Neuronal stem cell (in vitro differentiated cells): ENCODE measurements around the gene LAYN.

Source experiments
- DNase-seq: peaks from one replicate; pipeline ENCODE4 v3.0.0-alpha.2; 2013; ENCODE audit warnings: low spot score
- H2AFZ ChIP-seq: one replicate; pipeline ENCODE4 v1.6.1; 2013; ENCODE audit warnings: mild to moderate bottlenecking, low read length, inconsistent platforms
- H2AK5ac ChIP-seq: 2 replicates; pipeline ENCODE4 v1.6.1; 2013; ENCODE audit warnings: low read depth, mild to moderate bottlenecking, inconsistent platforms, low read length, moderate library complexity, mixed read lengths
- H2BK120ac ChIP-seq: 2 replicates; pipeline ENCODE4 v1.6.1; 2013; ENCODE audit warnings: low read depth, mild to moderate bottlenecking, inconsistent platforms, low read length, moderate library complexity, mixed read lengths
- H2BK12ac ChIP-seq: one replicate; pipeline ENCODE4 v1.6.1; 2013; ENCODE audit warnings: low read length, inconsistent platforms
- H2BK15ac ChIP-seq: 2 replicates; pipeline ENCODE4 v1.6.1; 2013; ENCODE audit warnings: mild to moderate bottlenecking, low read length, inconsistent platforms, mixed read lengths
- H2BK5ac ChIP-seq: one replicate; pipeline ENCODE4 v1.6.1; 2013; ENCODE audit warnings: inconsistent platforms, mild to moderate bottlenecking, low read length, moderate library complexity
- H3K14ac ChIP-seq: one replicate; pipeline ENCODE4 v1.6.1; 2013; ENCODE audit warnings: low read length, inconsistent platforms
- H3K18ac ChIP-seq: 2 replicates; pipeline ENCODE4 v1.6.1; 2013; ENCODE audit warnings: low read length, inconsistent platforms
- H3K23ac ChIP-seq: 2 replicates; pipeline ENCODE4 v1.6.1; 2013; ENCODE audit warnings: low read depth, mild to moderate bottlenecking, mixed read lengths, low read length, inconsistent platforms; ENCODE audit not compliant: poor library complexity
- H3K27ac ChIP-seq: replicated peaks from 3 replicates; pipeline ENCODE4 v1.5.1; 2013; ENCODE audit warnings: low read length, inconsistent platforms
- H3K27me3 ChIP-seq, 3 experiments: 2 replicates each; pipeline ENCODE4 v1.6.1; 2013; ENCODE audit warnings: low read length in 3 of 3, mild to moderate bottlenecking in 2 of 3, inconsistent platforms in 1 of 3, low read depth in 1 of 3, mixed read lengths in 1 of 3, moderate library complexity in 1 of 3; ENCODE audit not compliant: control insufficient read depth in 3 of 3, insufficient read depth in 3 of 3
- H3K36me3 ChIP-seq, 2 donors: replicated peaks in 1 of 2; 2 replicates each; pipeline ENCODE4 v1.6.1; 2013; ENCODE audit warnings: low read length in 2 of 2; ENCODE audit not compliant: control insufficient read depth in 2 of 2, insufficient read depth in 2 of 2
- H3K4ac ChIP-seq: 2 replicates; pipeline ENCODE4 v1.6.1; 2013; ENCODE audit warnings: inconsistent platforms, mild to moderate bottlenecking, low read length, moderate library complexity
- H3K4me1 ChIP-seq, 2 donors: 1 replicate in 1 of 2; 2 replicates in 1 of 2; pipeline ENCODE4 v1.6.1; 2013; ENCODE audit warnings: low read length in 2 of 2, low read depth in 1 of 2; ENCODE audit not compliant: control insufficient read depth in 2 of 2, insufficient read depth in 1 of 2
- H3K4me2 ChIP-seq: one replicate; pipeline ENCODE4 v1.6.1; 2013; ENCODE audit warnings: mild to moderate bottlenecking, low read length, inconsistent platforms; ENCODE audit not compliant: insufficient read depth, poor library complexity, severe bottlenecking
- H3K4me3 ChIP-seq, 2 donors: 2 replicates each; pipeline ENCODE4 v1.5.1; 2013; ENCODE audit warnings: low read length in 2 of 2, mild to moderate bottlenecking in 2 of 2, inconsistent platforms in 1 of 2, moderate library complexity in 1 of 2
- H3K79me1 ChIP-seq: one replicate; pipeline ENCODE4 v1.6.1; 2013; ENCODE audit warnings: low read depth, mild to moderate bottlenecking, inconsistent platforms, low read length, moderate library complexity
- H3K9ac ChIP-seq: one replicate; pipeline ENCODE4 v1.6.1; 2013; ENCODE audit warnings: mild to moderate bottlenecking, low read depth, low read length, inconsistent platforms; ENCODE audit not compliant: poor library complexity
- H3K9me3 ChIP-seq, 2 donors: replicated peaks in 1 of 2; 2 replicates each; pipeline versions ENCODE3 to v1.6.1; 2013; ENCODE audit warnings: low read length in 2 of 2, mild to moderate bottlenecking in 2 of 2, inconsistent platforms in 1 of 2, low read depth in 1 of 2, mixed read lengths in 1 of 2, moderate library complexity in 1 of 2; ENCODE audit not compliant: control insufficient read depth in 2 of 2, insufficient read depth in 1 of 2
- H4K8ac ChIP-seq: one replicate; pipeline ENCODE4 v1.6.1; 2013; ENCODE audit warnings: low read depth, mild to moderate bottlenecking, inconsistent platforms, low read length, moderate library complexity
- H4K91ac ChIP-seq: one replicate; pipeline ENCODE4 v1.6.1; 2013; ENCODE audit warnings: low read length, low read depth, mild to moderate bottlenecking, inconsistent platforms; ENCODE audit not compliant: poor library complexity
- WGBS, 2 donors: extraction: QIAGEN DNeasy Blood & Tissue Kit; methylation state at CpG; one replicate each; pipeline ENCODE4 v1.1.7; 2013; ENCODE audit warnings: missing lambda C conversion rate in 2 of 2, mixed read lengths in 1 of 2; ENCODE audit not compliant: insufficient read length in 2 of 2, insufficient replicate concordance in 1 of 2; ENCODE audit errors: extremely low coverage in 2 of 2; 5-methylcytosine and 5-hydroxymethylcytosine counted together

LAYN gene

GRCh38 chr11:111535281-111535680 lies 5.2 kb upstream of the LAYN start:
- no peak overlapping the region for H3K18ac ChIP-seq
- no CpG with 5 or more reads among the region's 6 CpGs for WGBS, 2 donors
- no peak overlapping the region for H2AFZ ChIP-seq
- H3K27ac ChIP-seq: no peak overlapping the region
- peaks cover 0 to 3% of the 10 kb centered on the region in 2 donors for H3K9me3 ChIP-seq
- no peak overlapping the region for H3K4me3 ChIP-seq
- no peaks in the 10 kb centered on the region for H3K79me1 ChIP-seq
- no peak overlapping the region for H2BK12ac ChIP-seq
- no peak overlapping the region for H3K23ac ChIP-seq
- H2BK5ac ChIP-seq: no peak overlapping the region
- H2AK5ac ChIP-seq: no peak overlapping the region
- no peak overlapping the region for H3K9ac ChIP-seq
- H3K4ac ChIP-seq: no peak overlapping the region
- no peak overlapping the region for H3K4me2 ChIP-seq
- no peak overlapping the region for H2BK15ac ChIP-seq
- H4K8ac ChIP-seq: no peak overlapping the region
- no peaks in the 10 kb centered on the region for H3K36me3 ChIP-seq
- no peak overlapping the region for H3K14ac ChIP-seq
- peaks cover 5 to 55% (median 17%) of the 10 kb centered on the region in 3 experiments for H3K27me3 ChIP-seq
- no peak for DNase-seq
- no peak overlapping the region for H4K91ac ChIP-seq
- H2BK120ac ChIP-seq: no peak overlapping the region
- H3K4me1 ChIP-seq: peaks cover 2 to 4% of the 10 kb centered on the region in 2 donors

- Histone ChIP-seq H3K79me1 (no peaks in the 10 kb centered on the region), H2BK12ac (no peak overlapping the region), H2BK15ac (no peak overlapping the region), H3K36me3 (no peaks in the 10 kb centered on the region), H3K9me3 (peaks cover 0 to 3% of the 10 kb centered on the region in 2 donors), H2BK5ac (no peak overlapping the region), H4K91ac (no peak overlapping the region), H4K8ac (no peak overlapping the region), H2AFZ (no peak overlapping the region), H3K27ac (no peak overlapping the region), H3K9ac (no peak overlapping the region), H3K4ac (no peak overlapping the region), H3K23ac (no peak overlapping the region), H2AK5ac (no peak overlapping the region), H3K14ac (no peak overlapping the region), H3K18ac (no peak overlapping the region), H2BK120ac (no peak overlapping the region), H3K4me2 (no peak overlapping the region), H3K4me3 (no peak overlapping the region), H3K27me3 (peaks cover 15 to 71% (median 38%) of the 10 kb centered on the region in 3 experiments), H3K4me1 (peaks cover 7 to 8% of the 10 kb centered on the region in 2 donors)
- DNase-seq: no peak
- no CpG with 5 or more reads among the region's 3 CpGs for WGBS, 2 donors
Measured at GRCh38 chr11:111537336-111537860, 3.1 kb upstream of the LAYN start.

- Histone ChIP-seq H3K23ac (no peak overlapping the region), H4K91ac (no peak overlapping the region), H3K27me3 (peaks cover 15 to 83% (median 45%) of the 10 kb centered on the region in 3 experiments)
Measured at GRCh38 chr11:111538407-111539114, 2.0 kb upstream of the LAYN start.

GRCh38 chr11:111539426-111540113 lies 950 bp upstream of the LAYN start:
- no peak overlapping the region for H2AK5ac ChIP-seq
- peaks cover 15 to 88% (median 45%) of the 10 kb centered on the region in 3 experiments for H3K27me3 ChIP-seq
- peaks cover 7 to 8% of the 10 kb centered on the region in 2 donors for H3K4me1 ChIP-seq
- H3K36me3 ChIP-seq: no peaks in the 10 kb centered on the region
- WGBS, 2 donors: no CpG with 5 or more reads among the region's 9 CpGs
- DNase-seq: no peak
- no peak overlapping the region for H2BK15ac ChIP-seq
- H3K79me1 ChIP-seq: no peaks in the 10 kb centered on the region
- peak overlapping the region; percentile 87 for H2AFZ ChIP-seq
- no peak overlapping the region for H3K27ac ChIP-seq
- no peak overlapping the region for H3K4ac ChIP-seq
- peak overlapping the region; percentile 93 for H3K4me2 ChIP-seq
- H2BK5ac ChIP-seq: no peak overlapping the region
- H4K8ac ChIP-seq: no peak overlapping the region
- no peak overlapping the region for H2BK12ac ChIP-seq
- H3K9me3 ChIP-seq: peaks cover 0 to 3% of the 10 kb centered on the region in 2 donors
- no peak overlapping the region for H3K18ac ChIP-seq
- H3K23ac ChIP-seq: no peak overlapping the region
- H4K91ac ChIP-seq: no peak overlapping the region
- no peak overlapping the region for H3K14ac ChIP-seq
- H2BK120ac ChIP-seq: no peak overlapping the region
- H3K9ac ChIP-seq: no peak overlapping the region
- no peak overlapping the region for H3K4me3 ChIP-seq

More at GRCh38 chr11:111538407-111539114, 2.0 kb upstream of the LAYN start:
- Histone ChIP-seq H3K9me3 (peaks cover 0 to 3% of the 10 kb centered on the region in 2 donors), H3K4me2 (no peak overlapping the region), H3K14ac (no peak overlapping the region), H3K4me1 (peaks cover 7 to 8% of the 10 kb centered on the region in 2 donors), H3K27ac (no peak overlapping the region), H3K9ac (no peak overlapping the region), H4K8ac (no peak overlapping the region), H2BK12ac (no peak overlapping the region), H2BK15ac (no peak overlapping the region), H3K18ac (no peak overlapping the region), H3K79me1 (no peaks in the 10 kb centered on the region), H3K36me3 (no peaks in the 10 kb centered on the region), H3K4me3 (no peak overlapping the region), H3K4ac (no peak overlapping the region), H2AK5ac (no peak overlapping the region), H2BK120ac (no peak overlapping the region), H2BK5ac (no peak overlapping the region), H2AFZ (no peak overlapping the region)
- no CpG with 5 or more reads among the region's 1 CpG for WGBS, 2 donors
- no peak for DNase-seq
